Measurements from ENCODE around the gene ROBO1. TPM values are rescaled to one million over a fixed set of nuclear protein-coding genes. Genes with fewer than 3 reads are reported as not detected.

The ROBO1 gene
- total RNA-seq, 1 donor from 2014 or later, result 20.8 TPM

DNA sequence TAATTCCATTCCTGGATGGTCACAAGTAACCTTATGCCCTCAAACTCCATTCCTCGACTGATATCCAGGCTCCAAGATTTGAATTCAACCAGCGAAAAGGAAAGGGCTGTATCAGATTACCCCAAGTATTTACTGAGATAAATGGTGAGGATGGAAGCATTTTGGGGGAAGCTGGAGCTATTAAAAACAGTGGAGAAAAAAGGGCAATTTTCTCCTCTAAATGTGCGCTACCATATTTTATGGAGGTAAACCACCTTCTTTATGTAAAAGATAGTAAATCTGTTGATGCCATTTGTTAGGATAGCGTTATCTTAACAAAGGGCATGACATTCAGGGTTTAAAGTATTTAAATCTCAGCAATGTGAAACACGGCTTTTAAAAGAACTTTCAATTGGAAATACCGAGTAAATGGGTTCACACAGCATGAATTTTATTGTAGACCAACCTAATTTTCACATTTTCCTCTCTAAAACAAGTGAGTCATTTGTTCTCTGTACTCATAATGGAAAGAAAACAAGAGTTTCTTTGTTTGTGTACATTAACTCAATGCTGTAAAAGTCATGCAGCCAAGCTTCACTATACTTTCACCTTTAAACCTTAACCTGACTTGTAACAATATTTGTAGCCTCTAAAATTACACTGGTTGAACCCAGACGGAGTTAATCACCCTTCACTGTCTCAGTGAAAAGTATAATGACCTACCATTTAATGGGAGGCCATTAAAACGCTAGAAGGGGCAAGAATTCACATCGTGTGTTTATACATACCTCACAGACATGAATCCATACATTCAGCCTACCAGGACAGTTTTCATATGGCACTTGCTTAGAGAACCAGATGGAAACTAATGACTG, 773.4 kb downstream of the ROBO1 start:
- no peak for DNase-seq (ENCODE audit: low read depth)

DNA sequence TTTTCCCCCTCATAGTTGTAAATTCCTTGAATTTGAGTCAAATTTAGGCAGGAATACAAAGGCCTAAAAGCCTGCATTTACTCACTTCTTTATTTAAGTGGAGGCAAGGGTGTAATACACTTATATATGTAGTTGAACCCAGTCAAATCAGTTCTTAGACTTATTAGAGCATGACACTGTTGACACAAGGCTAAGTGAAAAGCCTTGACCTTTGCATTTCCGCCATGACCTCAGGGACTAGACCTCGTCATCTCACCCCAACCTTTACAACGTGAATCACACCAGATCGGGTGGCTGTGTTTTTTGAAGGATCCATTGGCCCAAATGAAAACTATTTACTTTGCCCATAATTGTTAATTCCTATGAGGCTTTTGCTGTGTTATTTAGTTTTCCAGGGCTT, 774.4 kb downstream of the ROBO1 start:
- TF ChIP-seq, protein P1, sequence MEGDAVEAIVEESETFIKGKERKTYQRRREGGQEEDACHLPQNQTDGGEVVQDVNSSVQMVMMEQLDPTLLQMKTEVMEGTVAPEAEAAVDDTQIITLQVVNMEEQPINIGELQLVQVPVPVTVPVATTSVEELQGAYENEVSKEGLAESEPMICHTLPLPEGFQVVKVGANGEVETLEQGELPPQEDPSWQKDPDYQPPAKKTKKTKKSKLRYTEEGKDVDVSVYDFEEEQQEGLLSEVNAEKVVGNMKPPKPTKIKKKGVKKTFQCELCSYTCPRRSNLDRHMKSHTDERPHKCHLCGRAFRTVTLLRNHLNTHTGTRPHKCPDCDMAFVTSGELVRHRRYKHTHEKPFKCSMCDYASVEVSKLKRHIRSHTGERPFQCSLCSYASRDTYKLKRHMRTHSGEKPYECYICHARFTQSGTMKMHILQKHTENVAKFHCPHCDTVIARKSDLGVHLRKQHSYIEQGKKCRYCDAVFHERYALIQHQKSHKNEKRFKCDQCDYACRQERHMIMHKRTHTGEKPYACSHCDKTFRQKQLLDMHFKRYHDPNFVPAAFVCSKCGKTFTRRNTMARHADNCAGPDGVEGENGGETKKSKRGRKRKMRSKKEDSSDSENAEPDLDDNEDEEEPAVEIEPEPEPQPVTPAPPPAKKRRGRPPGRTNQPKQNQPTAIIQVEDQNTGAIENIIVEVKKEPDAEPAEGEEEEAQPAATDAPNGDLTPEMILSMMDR (IDR thresholded peaks at IDR 0.05; ENCODE audit: insufficient read depth, low read length, severe bottlenecking), result no peak
- Histone ChIP-seq H3K4me3 (ENCODE audit: low read depth, low read length) (no peak overlapping the region), H3K36me3 (ENCODE audit: control insufficient read depth, insufficient read depth, low read length) (no peaks in the 10 kb centered on the region), H3K27me3 (ENCODE audit: control insufficient read depth, insufficient read depth, low read length) (no peaks in the 10 kb centered on the region)
- DNase-seq (ENCODE audit: low read depth), result no peak
- FAIRE-seq, result no peak

More for the DNA sequence above, 773.4 kb downstream of the ROBO1 start:
- no peak for FAIRE-seq
- H3K4me3 ChIP-seq (ENCODE audit: low read depth, low read length), result no peak overlapping the region
- H3K27me3 ChIP-seq (ENCODE audit: control insufficient read depth, insufficient read depth, low read length), result no peaks in the 10 kb centered on the region
- H3K36me3 ChIP-seq (ENCODE audit: control insufficient read depth, insufficient read depth, low read length), result no peaks in the 10 kb centered on the region
- TF ChIP-seq, protein P1 (IDR thresholded peaks at IDR 0.05; ENCODE audit: insufficient read depth, low read length, severe bottlenecking), result no peak

- no peak overlapping the region for H3K4me3 ChIP-seq (ENCODE audit: low read depth, low read length)
- TF ChIP-seq, protein P1 (IDR thresholded peaks at IDR 0.05; ENCODE audit: insufficient read depth, low read length, severe bottlenecking), result no peak
- FAIRE-seq, result no peak
- H3K27me3 ChIP-seq (ENCODE audit: control insufficient read depth, insufficient read depth, low read length), result no peaks in the 10 kb centered on the region
- no peaks in the 10 kb centered on the region for H3K36me3 ChIP-seq (ENCODE audit: control insufficient read depth, insufficient read depth, low read length)
- no peak for DNase-seq (ENCODE audit: low read depth)
Observed at GRCh38 chr3:78992830-78993229, 775.0 kb downstream of the ROBO1 start.

DNA sequence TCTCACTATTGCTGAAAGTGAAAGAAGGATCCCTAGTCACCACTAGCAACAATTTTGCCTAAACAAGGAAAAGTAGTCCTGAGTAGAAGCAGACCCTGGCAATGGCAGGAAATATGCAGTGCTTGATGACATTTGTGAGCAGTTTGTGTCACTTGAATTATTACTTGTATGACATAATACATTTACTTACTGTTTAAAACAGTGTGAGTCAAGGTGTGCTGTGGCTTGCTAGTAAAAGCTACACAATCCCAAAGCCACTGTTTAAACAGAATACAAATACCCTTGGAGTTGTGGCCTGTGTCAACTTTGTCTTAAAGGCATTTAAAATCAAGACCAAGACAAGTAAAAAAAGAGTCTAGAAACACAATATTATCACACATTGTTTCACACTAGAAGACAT, 775.4 kb downstream of the ROBO1 start:
- DNase-seq (ENCODE audit: low read depth) (no peak), FAIRE-seq (no peak)
- Histone ChIP-seq H3K27me3 (ENCODE audit: control insufficient read depth, insufficient read depth, low read length) (no peaks in the 10 kb centered on the region), H3K36me3 (ENCODE audit: control insufficient read depth, insufficient read depth, low read length) (no peaks in the 10 kb centered on the region), H3K4me3 (ENCODE audit: low read depth, low read length) (no peak overlapping the region)
- TF ChIP-seq, protein P1 (IDR thresholded peaks at IDR 0.05; ENCODE audit: insufficient read depth, low read length, severe bottlenecking), result no peak

DNA sequence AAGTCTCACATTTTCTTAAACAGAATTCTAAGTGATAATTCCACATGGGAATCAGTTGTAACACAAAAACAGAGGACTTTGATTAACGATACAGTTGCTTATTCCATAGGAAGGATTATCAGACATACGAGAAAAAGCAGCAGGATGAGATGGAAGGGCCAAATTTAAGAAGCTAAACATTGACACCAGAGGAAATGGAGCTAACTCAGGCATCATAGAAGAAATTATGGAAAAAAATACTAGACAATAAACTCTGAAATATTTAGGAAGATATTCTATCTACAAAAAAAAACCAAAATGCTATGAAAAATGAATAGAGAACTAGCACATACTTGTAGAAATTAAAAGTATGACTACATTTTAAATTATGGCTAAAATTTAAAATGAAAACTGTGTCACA, 776.1 kb downstream of the ROBO1 start:
- no peak for FAIRE-seq
- H3K36me3 ChIP-seq (ENCODE audit: control insufficient read depth, insufficient read depth, low read length), result no peaks in the 10 kb centered on the region
- TF ChIP-seq, protein P1 (IDR thresholded peaks at IDR 0.05; ENCODE audit: insufficient read depth, low read length, severe bottlenecking), result no peak

More for the DNA sequence above, 776.1 kb downstream of the ROBO1 start:
- DNase-seq (ENCODE audit: low read depth), result no peak
- Histone ChIP-seq H3K4me3 (ENCODE audit: low read depth, low read length) (no peak overlapping the region), H3K27me3 (ENCODE audit: control insufficient read depth, insufficient read depth, low read length) (no peaks in the 10 kb centered on the region)

All from bronchial epithelial cell (primary cell).